Mucosa of rectum (tissue), 2 donors: Measurements from ENCODE around the gene PHF21B.

Experiments
- H3K27ac ChIP-seq, 2 donors: one replicate each; pipeline ENCODE4 v1.7.0; 2013; ENCODE audit warnings: inconsistent platforms in 2 of 2, low read depth in 2 of 2, low read length in 2 of 2
- H3K27me3 ChIP-seq, 2 donors: one replicate each; pipeline ENCODE4 v1.7.0; 2013; ENCODE audit warnings: low read length in 2 of 2; ENCODE audit not compliant: control insufficient read depth in 2 of 2, insufficient read depth in 2 of 2
- H3K36me3 ChIP-seq, 2 donors: one replicate each; pipeline ENCODE4 v1.7.0; 2013; ENCODE audit warnings: low read length in 2 of 2; ENCODE audit not compliant: control insufficient read depth in 2 of 2, insufficient read depth in 2 of 2
- H3K4me1 ChIP-seq, 2 donors: one replicate each; pipeline ENCODE4 v1.7.0; 2013; ENCODE audit warnings: low read length in 2 of 2, mild to moderate bottlenecking in 1 of 2; ENCODE audit not compliant: control insufficient read depth in 2 of 2, insufficient read depth in 2 of 2
- H3K4me3 ChIP-seq, 2 donors: one replicate each; pipeline ENCODE4 v1.7.0; 2013; ENCODE audit warnings: low read length in 2 of 2
- H3K9ac ChIP-seq, 2 donors: one replicate each; pipeline ENCODE4 v1.7.0; 2013; ENCODE audit warnings: low read length in 2 of 2, low read depth in 1 of 2, mild to moderate bottlenecking in 1 of 2
- H3K9me3 ChIP-seq, 2 donors: one replicate each; pipeline ENCODE4 v1.7.0; 2013; ENCODE audit warnings: low read length in 2 of 2; ENCODE audit not compliant: control insufficient read depth in 2 of 2
- donor health status: healthy.
- donor health status: Normal muscosa, but diverticular disease.

The PHF21B gene

DNA sequence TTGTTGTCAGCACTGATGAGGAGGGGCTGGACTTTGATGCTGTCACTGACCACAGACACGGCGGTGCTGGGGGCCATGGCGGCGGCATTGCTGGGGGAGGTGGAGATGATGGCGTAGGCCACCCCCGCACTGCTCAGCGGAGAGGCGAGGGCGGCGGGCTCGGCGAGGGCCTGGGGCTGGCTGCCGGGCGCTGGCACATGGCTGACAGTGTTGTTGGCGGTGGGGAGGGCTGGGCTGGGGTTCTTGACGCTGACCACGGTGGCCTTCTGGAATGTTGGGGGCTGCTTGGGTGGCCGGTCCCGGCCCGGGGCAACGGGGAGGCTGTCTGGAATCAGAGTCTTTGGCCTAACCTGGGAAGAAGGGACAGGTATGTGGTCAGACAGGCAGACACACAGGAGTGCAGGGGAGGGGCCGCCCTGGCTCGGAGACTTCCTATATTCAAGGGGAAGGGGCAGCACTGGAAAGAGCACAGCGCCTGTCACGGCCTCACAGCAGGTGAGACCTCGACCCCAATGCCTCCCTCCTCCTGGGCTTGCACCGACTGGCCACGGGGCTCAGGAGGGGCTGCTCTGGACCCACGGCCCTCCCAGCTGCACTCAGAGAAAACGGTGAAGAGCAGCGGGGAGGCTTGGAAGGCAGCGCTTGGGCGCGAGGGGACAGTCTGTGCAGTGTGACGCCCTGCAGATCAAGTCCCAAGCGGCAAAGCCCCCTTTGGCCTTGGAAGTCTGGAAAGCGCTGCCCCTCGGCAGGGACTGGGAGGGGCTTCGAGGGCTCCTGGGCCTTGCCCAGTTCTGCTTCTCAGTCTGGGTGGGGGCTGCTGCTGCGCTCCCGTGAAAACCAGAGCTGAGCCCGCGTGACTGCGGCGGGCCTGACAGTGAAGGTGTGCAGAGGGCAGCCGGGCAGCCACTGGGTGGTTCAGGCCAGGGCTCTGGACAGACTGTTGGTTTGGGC is 93.2 kb downstream of the PHF21B start:
- Histone ChIP-seq H3K4me3 (no peak overlapping the region), H3K27me3 (no peaks in the 10 kb centered on the region)

GRCh38 chr22:44915441-44915840 is 94.4 kb downstream of the PHF21B start:
- Histone ChIP-seq H3K9me3 (no peaks in the 10 kb centered on the region), H3K27ac (no peak overlapping the region), H3K4me1 (no peaks in the 10 kb centered on the region), H3K27me3 (no peaks in the 10 kb centered on the region), H3K9ac (no peak overlapping the region), H3K4me3 (no peak overlapping the region), H3K36me3 (no peaks in the 10 kb centered on the region)

More for the DNA sequence above, 93.2 kb downstream of the PHF21B start:
- Histone ChIP-seq H3K9ac (no peak overlapping the region), H3K27ac (no peak overlapping the region), H3K36me3 (no peaks in the 10 kb centered on the region), H3K9me3 (no peaks in the 10 kb centered on the region), H3K4me1 (no peaks in the 10 kb centered on the region)

GRCh38 chr22:44914026-44914721 is 95.6 kb downstream of the PHF21B start:
- no peak overlapping the region for H3K9ac ChIP-seq
- no peak overlapping the region for H3K27ac ChIP-seq
- H3K27me3 ChIP-seq, result no peaks in the 10 kb centered on the region
- no peak overlapping the region for H3K4me3 ChIP-seq
- no peaks in the 10 kb centered on the region for H3K36me3 ChIP-seq
- H3K9me3 ChIP-seq, result no peaks in the 10 kb centered on the region
- H3K4me1 ChIP-seq, result no peaks in the 10 kb centered on the region

- no peaks in the 10 kb centered on the region for H3K4me1 ChIP-seq
- no peak overlapping the region for H3K4me3 ChIP-seq
- no peaks in the 10 kb centered on the region for H3K27me3 ChIP-seq
- H3K27ac ChIP-seq, result no peak overlapping the region
- H3K9me3 ChIP-seq, result no peaks in the 10 kb centered on the region
- H3K9ac ChIP-seq, result no peak overlapping the region
- H3K36me3 ChIP-seq, result no peaks in the 10 kb centered on the region
Observed at GRCh38 chr22:44913198-44913983, 96.4 kb downstream of the PHF21B start.

GRCh38 chr22:44909241-44909640 is 100.6 kb downstream of the PHF21B start:
- Histone ChIP-seq H3K36me3 (no peaks in the 10 kb centered on the region), H3K27ac (no peak overlapping the region), H3K27me3 (no peaks in the 10 kb centered on the region), H3K4me1 (no peaks in the 10 kb centered on the region), H3K9me3 (no peaks in the 10 kb centered on the region), H3K4me3 (no peak overlapping the region), H3K9ac (no peak overlapping the region)

GRCh38 chr22:44907765-44908737 is 101.8 kb downstream of the PHF21B start:
- H3K27me3 ChIP-seq, result no peaks in the 10 kb centered on the region

GRCh38 chr22:44906999-44907644 is 102.7 kb downstream of the PHF21B start:
- no peak overlapping the region for H3K9ac ChIP-seq
- H3K27ac ChIP-seq, result no peak overlapping the region
- no peaks in the 10 kb centered on the region for H3K9me3 ChIP-seq
- no peaks in the 10 kb centered on the region for H3K27me3 ChIP-seq
- H3K4me3 ChIP-seq, result no peak overlapping the region
- no peaks in the 10 kb centered on the region for H3K36me3 ChIP-seq
- no peaks in the 10 kb centered on the region for H3K4me1 ChIP-seq

More at GRCh38 chr22:44907765-44908737, 101.8 kb downstream of the PHF21B start:
- no peak overlapping the region for H3K9ac ChIP-seq
- no peaks in the 10 kb centered on the region for H3K9me3 ChIP-seq
- no peak overlapping the region for H3K27ac ChIP-seq
- no peaks in the 10 kb centered on the region for H3K36me3 ChIP-seq
- H3K4me1 ChIP-seq, result no peaks in the 10 kb centered on the region
- no peak overlapping the region for H3K4me3 ChIP-seq

DNA sequence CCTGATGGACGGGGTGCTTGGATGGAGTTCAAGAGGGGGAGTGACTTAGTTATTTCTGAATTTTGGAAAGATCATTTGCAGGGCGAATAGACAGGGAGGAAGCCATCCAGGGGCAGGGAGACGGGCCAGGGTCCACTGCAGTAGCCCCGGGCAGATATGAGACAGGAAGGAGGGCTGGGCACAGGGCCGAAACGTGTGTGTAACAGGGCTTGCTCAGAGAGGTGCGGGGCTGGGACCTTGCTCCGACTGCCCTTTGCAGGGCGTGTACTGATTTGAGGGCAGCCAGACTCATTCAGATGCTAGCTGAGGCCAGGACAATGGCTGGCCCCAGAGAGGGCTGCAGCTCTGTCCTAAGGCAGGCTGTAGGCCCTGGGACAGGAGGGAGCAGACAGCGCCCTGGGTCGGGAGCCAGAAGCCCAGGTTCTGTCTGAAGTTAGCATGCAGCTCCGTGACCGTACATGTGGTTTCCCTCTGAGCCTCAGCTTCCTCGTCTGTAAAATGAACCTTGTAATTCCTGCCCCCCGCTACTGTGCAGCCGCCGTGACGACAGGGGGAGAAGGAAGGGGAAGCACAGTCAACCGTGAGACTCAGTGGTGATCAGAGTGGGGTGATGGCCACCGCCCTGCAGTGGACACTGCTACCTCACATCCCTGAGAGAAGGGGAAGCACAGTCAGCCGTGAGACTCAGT is 103.4 kb downstream of the PHF21B start:
- no peak overlapping the region for H3K9ac ChIP-seq
- peaks cover 0 to 7% of the 10 kb centered on the region in 2 donors for H3K9me3 ChIP-seq
- H3K27me3 ChIP-seq, result no peaks in the 10 kb centered on the region

More for the DNA sequence above, 103.4 kb downstream of the PHF21B start:
- Histone ChIP-seq H3K4me1 (no peaks in the 10 kb centered on the region), H3K27ac (no peak overlapping the region), H3K36me3 (no peaks in the 10 kb centered on the region), H3K4me3 (no peak overlapping the region)
